B cell (primary cell): ENCODE measurements around the gene SERPINB1. TPM values are rescaled to one million over a fixed set of nuclear protein-coding genes. Genes with fewer than 3 reads are reported as not detected.

Experiments
- ATAC-seq: fragments of 200-7000 bp; cut with Tn5 transposase; one replicate; pipeline ENCODE4 v1.10.0; 2021; ENCODE audit warnings: low read depth, mild to moderate bottlenecking, moderate number of reproducible peaks, moderate library complexity
- CTCF ChIA-PET: fragments of 350-600 bp; sonication (Branson Sonifier 250); formaldehyde crosslinking; loops from one replicate; lab custom pipeline; 2021; ENCODE audit warnings: antibody characterized with exemption, inconsistent platforms; lab: Charles Lee
- POLR2A ChIA-PET: fragments of 350-600 bp; sonication (Branson Sonifier 250); formaldehyde crosslinking; loops from one replicate; lab custom pipeline; 2021; ENCODE audit warnings: antibody characterized with exemption; lab: Charles Lee
- DNase-seq: peaks from one replicate; pipeline ENCODE4 v3.0.0; 2013
- H2AFZ ChIP-seq: 2 replicates; pipeline ENCODE4 v1.6.1; 2012; ENCODE audit warnings: mild to moderate bottlenecking, low read depth, low read length; ENCODE audit not compliant: insufficient read depth, poor library complexity, severe bottlenecking
- H3K27ac ChIP-seq, 2 donors: 1 replicate in 1 of 2; 2 replicates in 1 of 2; pipeline ENCODE4 v1.5.1; 2012 to 2013; ENCODE audit warnings: low read length in 2 of 2, mild to moderate bottlenecking in 2 of 2, moderate library complexity in 1 of 2
- H3K27me3 ChIP-seq, 4 experiments: fragments of 200-600 bp in 1 of 4; sonication (generic) in 1 of 4; replicated peaks in 1 of 4; 1 replicate in 2 of 4; 2 replicates in 2 of 4; pipeline versions ENCODE4 v1.6.1 to v1.7.0; 2013 to 2016; ENCODE audit warnings: low read length in 3 of 4, mild to moderate bottlenecking in 2 of 4, mixed read lengths in 1 of 4, moderate library complexity in 1 of 4; ENCODE audit not compliant: insufficient read depth in 4 of 4, control insufficient read depth in 3 of 4; ENCODE audit errors: control extremely low read depth in 1 of 4
- H3K36me3 ChIP-seq, 2 experiments: replicated peaks in 1 of 2; 1 replicate in 1 of 2; 2 replicates in 1 of 2; pipeline versions ENCODE4 v1.6.1 to v1.7.1; 2013; ENCODE audit warnings: low read length in 1 of 2; ENCODE audit not compliant: insufficient read depth in 2 of 2, control insufficient read depth in 1 of 2; ENCODE audit errors: control extremely low read depth in 1 of 2, extremely low read depth in 1 of 2
- H3K4me1 ChIP-seq, 2 donors: fragments of 200-600 bp in 1 of 2; sonication (generic) in 1 of 2; 1 replicate in 1 of 2; 2 replicates in 1 of 2; pipeline versions ENCODE4 v1.5.1 to v1.6.1; 2013 to 2017; ENCODE audit warnings: low read length in 2 of 2; ENCODE audit not compliant: control insufficient read depth in 2 of 2, insufficient read depth in 2 of 2
- H3K4me2 ChIP-seq: replicated peaks from 2 replicates; pipeline ENCODE3; 2012; ENCODE audit warnings: mild to moderate bottlenecking, low read depth, low read length; ENCODE audit not compliant: poor library complexity, severe bottlenecking
- H3K4me3 ChIP-seq, 5 experiments: fragments of 200-600 bp in 1 of 5; sonication (generic) in 1 of 5; 1 replicate in 3 of 5; 2 replicates in 2 of 5; pipeline versions ENCODE4 v1.5.1 to v1.7.0; 2011 to 2016; ENCODE audit warnings: low read length in 4 of 5, mild to moderate bottlenecking in 4 of 5, low read depth in 2 of 5, control low read depth in 1 of 5, moderate library complexity in 1 of 5; ENCODE audit not compliant: insufficient read depth in 1 of 5; ENCODE audit errors: control extremely low read depth in 1 of 5, extremely low read depth in 1 of 5
- H3K79me2 ChIP-seq: fragments of 200-600 bp; sonication (generic); one replicate; pipeline ENCODE4 v1.6.0; 2016; ENCODE audit warnings: low read length; ENCODE audit not compliant: control insufficient read depth, insufficient read depth
- H3K9ac ChIP-seq: fragments of 200-600 bp; sonication (generic); 2 replicates; pipeline ENCODE4 v1.6.1; 2017; ENCODE audit warnings: mild to moderate bottlenecking, low read length, moderate library complexity
- H3K9me3 ChIP-seq, 3 donors: one replicate each; pipeline versions ENCODE4 v1.6.1 to v1.7.1; 2013; ENCODE audit warnings: low read length in 2 of 3; ENCODE audit not compliant: control insufficient read depth in 2 of 3, insufficient read depth in 1 of 3; ENCODE audit errors: control extremely low read depth in 1 of 3
- H4K20me1 ChIP-seq: 2 replicates; pipeline ENCODE4 v1.6.0; 2012; ENCODE audit warnings: mild to moderate bottlenecking, low read length; ENCODE audit not compliant: insufficient read depth, control insufficient read depth, poor library complexity, severe bottlenecking
- H3K27ac Mint-ChIP-seq: one replicate; pipeline ENCODE4 v1.8.0; 2021; ENCODE audit warnings: mixed read lengths
- H3K27me3 Mint-ChIP-seq: one replicate; pipeline ENCODE4 v1.8.0; 2021; ENCODE audit warnings: mixed read lengths
- H3K4me1 Mint-ChIP-seq: one replicate; pipeline ENCODE4 v1.8.0; 2021; ENCODE audit warnings: mixed read lengths
- H3K4me3 Mint-ChIP-seq: one replicate; pipeline ENCODE4 v1.8.0; 2021; ENCODE audit warnings: mixed read lengths
- H3K9me3 Mint-ChIP-seq: one replicate; pipeline ENCODE4 v1.8.0; 2022; ENCODE audit warnings: mixed read lengths; ENCODE audit not compliant: insufficient read depth
- CTCF ChIP-seq: fragments of 200-600 bp; IDR thresholded peaks from one replicate; pipeline ENCODE4 v1.8.0; 2022; ENCODE audit warnings: antibody characterized with exemption, mild to moderate bottlenecking
- EZH2 ChIP-seq: IDR thresholded peaks from 2 replicates; pipeline ENCODE4 v1.6.1; 2012; ENCODE audit warnings: borderline replicate concordance, low read depth, mild to moderate bottlenecking, moderate library complexity, low read length; ENCODE audit not compliant: insufficient read depth, poor library complexity, severe bottlenecking
- WGBS: methylation state at CpG from one replicate; pipeline ENCODE4 v1.1.5; 2013; ENCODE audit warnings: missing lambda C conversion rate; ENCODE audit not compliant: insufficient coverage; 5-methylcytosine and 5-hydroxymethylcytosine counted together
- intact Hi-C: fragments of 100-400 bp; cut with micrococcal nuclease; formaldehyde crosslinking; loops from one replicate; pipeline ENCODE4 v1.10.0; 2022
- polyA plus RNA-seq: library from polyadenylated mRNA; depleted of rRNA; stranded (reverse); fragments of >200 nt; gene quantifications from 2 replicates; pipeline ENCODE4 v1.2.3, GENCODE V29; 2012
- total RNA-seq, 2 donors: library from RNA; stranded (reverse); fragments of 120-200 nt in 1 of 2; gene quantifications; 1 replicate in 1 of 2; 2 replicates in 1 of 2; pipeline versions ENCODE4 v1.2.3 to v1.2.4, GENCODE V29; 2013 to 2022

Gene SERPINB1
- total and polyA plus RNA-seq, 2 donors (not counting 1 experiment from before 2014, with no cell fraction given), result 23.2 to 52.5 TPM

DNA sequence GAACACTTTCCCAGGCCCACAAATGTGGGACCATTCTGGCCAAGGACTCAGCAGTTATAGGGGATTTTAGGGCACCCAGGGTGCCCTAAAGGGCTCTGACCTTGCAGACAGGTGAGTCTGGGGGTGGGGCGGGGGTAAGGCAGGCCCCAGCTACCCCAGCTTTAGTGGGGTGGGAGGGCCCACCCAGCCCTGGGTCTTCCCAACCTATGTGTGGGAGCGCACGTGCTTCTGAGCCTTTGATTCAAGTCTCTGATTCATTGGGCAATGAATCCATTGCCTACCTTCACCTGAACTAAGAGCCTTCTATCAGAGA lies 958 bp downstream of the SERPINB1 start:
- peaks cover 12 to 30% of the 10 kb centered on the region in 2 experiments for H3K36me3 ChIP-seq
- ATAC-seq, result no peak
- H3K4me3 ChIP-seq, result peak overlapping the region; percentile 55 to 85 (median 72)
- H3K27me3 ChIP-seq, result no peaks in the 10 kb centered on the region
- peaks cover 12% of the 10 kb centered on the region for H4K20me1 ChIP-seq
- 38% methylated on average over 3 of the region's 3 CpGs for WGBS
- DNase-seq, result no peak
- ChIA-PET CTCF (interaction anchor here (0.7 to 13.3 kb wide), 13 partner anchors 10 to 149 kb away, joined by 3 to 383 read pairs (median 9); no protein-coding TSS in a partner anchor), POLR2A (interaction anchor here (0.6 to 1.9 kb wide), 5 partner anchors 49 to 223 kb away, joined by 3 to 23 read pairs (median 8); no protein-coding TSS in a partner anchor)
- peak overlapping the region in 1 of 2 donors; percentile 61 for H3K27ac ChIP-seq
- no peak for TF ChIP-seq EZH2
- no peak for TF ChIP-seq CTCF
- H3K4me3 Mint-ChIP-seq, result peak overlapping the region; percentile 90
- peak overlapping the region; percentile 77 for H3K9ac ChIP-seq
- H3K4me1 ChIP-seq, result peaks cover 33 to 39% of the 10 kb centered on the region in 2 donors
- no peaks in the 10 kb centered on the region for H3K27me3 Mint-ChIP-seq
- peaks cover 19% of the 10 kb centered on the region for H3K79me2 ChIP-seq
- H3K9me3 ChIP-seq, result no peaks in the 10 kb centered on the region
- H3K4me1 Mint-ChIP-seq, result peaks cover 46% of the 10 kb centered on the region
- peak overlapping the region; percentile 96 for H3K27ac Mint-ChIP-seq
- H3K4me2 ChIP-seq, result peak overlapping the region; percentile 85
- no peak overlapping the region for H2AFZ ChIP-seq
- no peaks in the 10 kb centered on the region for H3K9me3 Mint-ChIP-seq
- intact Hi-C loops, result loop anchor here (1.0 to 5.0 kb wide), 4 partner anchors 49 to 322 kb away; no protein-coding TSS in a partner anchor

DNA sequence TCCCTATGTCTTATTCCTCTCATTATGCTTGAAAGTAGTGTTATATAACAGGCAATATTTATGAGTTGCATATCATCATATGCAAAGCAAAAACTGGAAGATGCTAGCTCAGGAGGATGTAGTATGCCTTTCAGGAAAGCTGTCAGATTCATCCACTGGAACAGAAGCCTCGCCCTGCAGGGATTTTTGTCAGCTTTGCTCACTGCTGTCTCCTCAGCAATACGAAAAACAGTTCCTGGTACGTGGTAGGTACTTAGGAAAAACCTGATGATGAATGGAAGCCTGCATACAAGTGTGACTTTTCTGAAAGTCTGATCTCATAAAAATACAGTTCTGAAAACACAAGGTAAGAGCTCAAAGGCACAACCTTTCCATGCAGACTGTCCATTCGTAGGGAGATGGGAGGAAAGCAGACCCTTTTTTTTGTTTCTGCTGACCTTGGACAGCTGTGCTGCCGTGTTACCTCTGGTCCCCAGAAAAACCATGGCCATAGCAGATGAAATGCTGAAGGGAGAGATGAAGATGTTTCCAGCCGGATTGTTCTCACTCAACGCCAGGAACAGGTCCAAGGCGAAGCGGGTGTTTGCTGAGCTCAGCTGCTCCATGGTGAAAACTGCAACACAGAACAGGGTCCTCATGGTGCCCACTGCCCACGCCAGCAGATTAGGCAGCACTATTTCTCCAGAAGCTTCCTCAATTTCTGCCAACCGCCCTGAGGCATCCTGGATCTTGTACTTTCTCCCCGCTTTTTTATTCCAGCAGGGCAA lies 1.5 kb downstream of the SERPINB1 start:
- Mint-ChIP-seq H3K4me3 (peak overlapping the region; percentile 90), H3K27ac (peak overlapping the region; percentile 96), H3K9me3 (no peaks in the 10 kb centered on the region), H3K27me3 (no peaks in the 10 kb centered on the region), H3K4me1 (peaks cover 46% of the 10 kb centered on the region)
- no peak overlapping the region for H3K27ac ChIP-seq
- peaks cover 33 to 39% of the 10 kb centered on the region in 2 donors for H3K4me1 ChIP-seq
- intact Hi-C loops, result loop anchor here (2.0 to 5.0 kb wide), 2 partner anchors 73 to 322 kb away; no protein-coding TSS in a partner anchor
- H3K9ac ChIP-seq, result peak overlapping the region; percentile 77
- CTCF ChIA-PET, result interaction anchor here (1.1 to 13.3 kb wide), 11 partner anchors 10 to 150 kb away, joined by 3 to 383 read pairs (median 10); no protein-coding TSS in a partner anchor
- H3K4me2 ChIP-seq, result peak overlapping the region; percentile 85
- POLR2A ChIA-PET, result interaction anchor here (0.7 to 1.9 kb wide), 5 partner anchors 49 to 149 kb away, joined by 3 to 23 read pairs (median 8); no protein-coding TSS in a partner anchor
- no peak for DNase-seq
- no peak overlapping the region for H2AFZ ChIP-seq
- H3K79me2 ChIP-seq, result peaks cover 19% of the 10 kb centered on the region
- peaks cover 12% of the 10 kb centered on the region for H4K20me1 ChIP-seq
- peak overlapping the region; percentile 55 to 85 (median 72) for H3K4me3 ChIP-seq
- TF ChIP-seq CTCF (no peak), EZH2 (no peak)
- no peak for ATAC-seq
- no peaks in the 10 kb centered on the region for H3K9me3 ChIP-seq
- H3K36me3 ChIP-seq, result peaks cover 18 to 35% of the 10 kb centered on the region in 2 experiments
- no peaks in the 10 kb centered on the region for H3K27me3 ChIP-seq
- 25% methylated on average over 11 of the region's 12 CpGs for WGBS
